Esophagus squamous epithelium (tissue), 4 donors: ENCODE measurements around the gene MLPH.

ENCODE experiments used
- CTCF ChIP-seq, 6 experiments: fragments of 450-650 bp in 4 of 6; fragments of 200-600 bp in 2 of 6; sonication (generic) in 2 of 6; IDR thresholded peaks; one replicate each; pipeline ENCODE4 v1.5.1; 2016 to 2019; ENCODE audit warnings: antibody characterized with exemption in 6 of 6, mild to moderate bottlenecking in 4 of 6, moderate library complexity in 4 of 6
- POLR2A ChIP-seq, 4 donors: fragments of 450-650 bp; IDR thresholded peaks; one replicate each; pipeline ENCODE4 v1.6.1; 2017; ENCODE audit warnings: antibody characterized with exemption in 4 of 4, mild to moderate bottlenecking in 4 of 4, moderate library complexity in 3 of 4

GRCh38 chr2:237551071-237551574 lies 64.1 kb downstream of the MLPH start:
- no peak for TF ChIP-seq POLR2A (IDR thresholded peaks at IDR 0.05)
- TF ChIP-seq CTCF (IDR thresholded peaks at IDR 0.05), result no peak
